IMR-90 (cell line): ENCODE results near the gene CNFN. TPM values are rescaled to one million over a fixed set of nuclear protein-coding genes. Genes with fewer than 3 reads are reported as not detected.

Experiments
- ATAC-seq: fragments of 200-7000 bp; cut with Tn5 transposase; 2 replicates; pipeline ENCODE4 v1.9.1; 2020; ENCODE audit warnings: low read depth, mild to moderate bottlenecking, moderate library complexity
- BruUV-seq: library from RNA; stranded (reverse); fragments of 400-500 nt; replicated peaks from 2 replicates; lab custom pipeline; 2021; lab: Mats Ljungman, UMichigan
- CTCF ChIA-PET: fragments of 300-600 bp; formaldehyde crosslinking; extraction: SDS; loops from one replicate; lab custom pipeline; 2021; ENCODE audit warnings: antibody characterized with exemption; lab: Yijun Ruan, JAX
- POLR2A ChIA-PET: fragments of 300-600 bp; sonication (Branson Sonifier 250); formaldehyde crosslinking; loops from one replicate; lab custom pipeline; 2022; ENCODE audit warnings: antibody characterized with exemption; ENCODE audit not compliant: unreplicated experiment; lab: Charles Lee
- DNase-seq: peaks from one replicate; pipeline ENCODE4 v3.0.0; 2013
- H2AFZ ChIP-seq: replicated peaks from 2 replicates; pipeline ENCODE3; 2013; ENCODE audit warnings: low read length, mild to moderate bottlenecking; ENCODE audit not compliant: poor library complexity
- H2AK5ac ChIP-seq: 2 replicates; pipeline ENCODE4 v1.6.1; 2013; ENCODE audit warnings: low read depth, low read length, inconsistent platforms
- H2AK9ac ChIP-seq: replicated peaks from 2 replicates; pipeline ENCODE3; 2013; ENCODE audit warnings: mild to moderate bottlenecking, low read depth, low read length, moderate library complexity; ENCODE audit not compliant: poor library complexity
- H2BK120ac ChIP-seq: 2 replicates; pipeline ENCODE4 v1.6.1; 2013; ENCODE audit warnings: low read depth, low read length, inconsistent platforms
- H2BK15ac ChIP-seq: 3 replicates; pipeline ENCODE4 v1.6.1; 2013; ENCODE audit warnings: low read depth, low read length, inconsistent platforms
- H2BK20ac ChIP-seq: 2 replicates; pipeline ENCODE4 v1.6.1; 2013; ENCODE audit warnings: low read depth, mild to moderate bottlenecking, inconsistent platforms, low read length, moderate library complexity
- H2BK5ac ChIP-seq: 2 replicates; pipeline ENCODE4 v1.6.1; 2013; ENCODE audit warnings: mild to moderate bottlenecking, low read depth, low read length, inconsistent platforms; ENCODE audit not compliant: poor library complexity, severe bottlenecking
- H3K14ac ChIP-seq: replicated peaks from 2 replicates; pipeline ENCODE4 v1.6.1; 2013; ENCODE audit warnings: low read depth, low read length, inconsistent platforms
- H3K18ac ChIP-seq: 2 replicates; pipeline ENCODE4 v1.6.1; 2013; ENCODE audit warnings: low read depth, low read length, control low read depth
- H3K23ac ChIP-seq: 2 replicates; pipeline ENCODE4 v1.6.1; 2013; ENCODE audit warnings: low read depth, low read length, inconsistent platforms
- H3K27ac ChIP-seq: 2 replicates; pipeline ENCODE4 v1.5.1; 2013; ENCODE audit warnings: mild to moderate bottlenecking, control low read depth, low read length; ENCODE audit not compliant: insufficient read depth
- H3K27me3 ChIP-seq: 2 replicates; pipeline ENCODE4 v1.6.1; 2013; ENCODE audit warnings: low read length; ENCODE audit not compliant: control insufficient read depth, insufficient read depth
- H3K36me3 ChIP-seq: 2 replicates; pipeline ENCODE4 v1.6.1; 2013; ENCODE audit warnings: low read length, mixed read lengths; ENCODE audit not compliant: control insufficient read depth, insufficient read depth
- H3K4ac ChIP-seq: 2 replicates; pipeline ENCODE4 v1.6.1; 2013; ENCODE audit warnings: low read depth, low read length, inconsistent platforms
- H3K4me1 ChIP-seq: 2 replicates; pipeline ENCODE4 v1.6.1; 2013; ENCODE audit warnings: low read length, mixed read lengths; ENCODE audit not compliant: control insufficient read depth, insufficient read depth
- H3K4me2 ChIP-seq: 2 replicates; pipeline ENCODE4 v1.6.1; 2013; ENCODE audit warnings: low read depth, mild to moderate bottlenecking, control low read depth, low read length, moderate library complexity
- H3K4me3 ChIP-seq: 2 replicates; pipeline ENCODE4 v1.5.1; 2013; ENCODE audit warnings: low read depth, mild to moderate bottlenecking, control low read depth, low read length, moderate library complexity; ENCODE audit not compliant: insufficient read depth
- H3K56ac ChIP-seq: 2 replicates; pipeline ENCODE4 v1.6.1; 2013; ENCODE audit warnings: low read length, inconsistent platforms; ENCODE audit not compliant: insufficient read depth; ENCODE audit errors: extremely low read depth
- H3K79me1 ChIP-seq, 2 experiments: 2 replicates each; pipeline ENCODE4 v1.6.1; 2013; ENCODE audit warnings: low read length in 2 of 2, inconsistent platforms in 1 of 2, low read depth in 1 of 2
- H3K9ac ChIP-seq: 2 replicates; pipeline ENCODE4 v1.6.1; 2013; ENCODE audit warnings: low read depth, low read length, control low read depth
- H3K9me1 ChIP-seq: 2 replicates; pipeline ENCODE4 v1.6.1; 2013; ENCODE audit warnings: low read length, inconsistent platforms; ENCODE audit not compliant: insufficient read depth
- H3K9me3 ChIP-seq: 2 replicates; pipeline ENCODE4 v1.6.1; 2013; ENCODE audit warnings: low read length; ENCODE audit not compliant: control insufficient read depth, insufficient read depth
- H4K20me1 ChIP-seq: 2 replicates; pipeline ENCODE4 v1.6.1; 2013; ENCODE audit warnings: low read length, inconsistent platforms; ENCODE audit not compliant: insufficient read depth
- H4K5ac ChIP-seq: 2 replicates; pipeline ENCODE4 v1.6.1; 2013; ENCODE audit warnings: mild to moderate bottlenecking, low read depth, low read length, control low read depth
- H4K8ac ChIP-seq, 2 experiments: 2 replicates each; pipeline ENCODE4 v1.6.1; 2013; ENCODE audit warnings: low read depth in 2 of 2, low read length in 2 of 2, control low read depth in 1 of 2, inconsistent platforms in 1 of 2
- H4K91ac ChIP-seq: 2 replicates; pipeline ENCODE4 v1.6.1; 2013; ENCODE audit warnings: low read depth, low read length, inconsistent platforms; ENCODE audit not compliant: insufficient read depth
- BHLHE40 ChIP-seq: fragments of 150-350 bp; IDR thresholded peaks from 2 replicates; pipeline ENCODE4 v1.6.1; 2016; ENCODE audit warnings: mild to moderate bottlenecking, low read depth, low read length
- CEBPB ChIP-seq: IDR thresholded peaks from 2 replicates; pipeline ENCODE4 v1.6.1; 2012; ENCODE audit warnings: low read depth, low read length, improper control_type of control experiment
- CHD1 ChIP-seq: IDR thresholded peaks from 2 replicates; pipeline ENCODE4 v1.6.1; 2012; ENCODE audit warnings: low read depth, low read length, improper control_type of control experiment
- CTCF ChIP-seq: conservative IDR thresholded peaks from 2 replicates; pipeline ENCODE4 v1.5.1; 2012; ENCODE audit warnings: mild to moderate bottlenecking, low read depth, low read length, improper control_type of control experiment
- FOS ChIP-seq: fragments of 150-350 bp; IDR thresholded peaks from 2 replicates; pipeline ENCODE4 v1.6.1; 2016; ENCODE audit warnings: low read depth, low read length
- MAFK ChIP-seq: IDR thresholded peaks from 2 replicates; pipeline ENCODE4 v1.6.1; 2012; ENCODE audit warnings: low read depth, low read length, improper control_type of control experiment
- MAZ ChIP-seq: IDR thresholded peaks from 2 replicates; pipeline ENCODE4 v1.6.1; 2012; ENCODE audit warnings: low read depth, mild to moderate bottlenecking, low read length, improper control_type of control experiment, moderate library complexity, borderline replicate concordance
- MXI1 ChIP-seq: IDR thresholded peaks from 2 replicates; pipeline ENCODE4 v1.6.1; 2012; ENCODE audit warnings: low read depth, mild to moderate bottlenecking, low read length, moderate library complexity, borderline replicate concordance
- NFE2L2 ChIP-seq: fragments of 150-350 bp; IDR thresholded peaks from 2 replicates; pipeline ENCODE4 v1.6.1; 2016; ENCODE audit warnings: low read depth, mild to moderate bottlenecking, low read length
- POLR2A ChIP-seq: IDR thresholded peaks from 2 replicates; pipeline ENCODE4 v1.6.1; 2012; ENCODE audit warnings: mild to moderate bottlenecking, low read depth, low read length
- RAD21 ChIP-seq: IDR thresholded peaks from 2 replicates; pipeline ENCODE4 v1.6.1; 2012; ENCODE audit warnings: low read length, improper control_type of control experiment
- RCOR1 ChIP-seq: IDR thresholded peaks from 2 replicates; pipeline ENCODE4 v1.6.1; 2012; ENCODE audit warnings: mild to moderate bottlenecking, low read length, improper control_type of control experiment; ENCODE audit not compliant: insufficient replicate concordance
- RFX5 ChIP-seq: IDR thresholded peaks from 2 replicates; pipeline ENCODE4 v1.8.0; 2012; ENCODE audit warnings: low read depth, mild to moderate bottlenecking, low read length, moderate library complexity
- SMC3 ChIP-seq: fragments of 150-350 bp; IDR thresholded peaks from 2 replicates; pipeline ENCODE4 v1.6.1; 2016; ENCODE audit warnings: low read depth, mild to moderate bottlenecking, antibody characterized with exemption, low read length, moderate library complexity
- USF2 ChIP-seq: fragments of 150-350 bp; IDR thresholded peaks from 2 replicates; pipeline ENCODE4 v1.6.1; 2017; ENCODE audit warnings: mild to moderate bottlenecking, antibody characterized with exemption, low read length, low read depth
- WGBS, 2 experiments: methylation state at CpG; one replicate each; pipeline versions ENCODE4 v1.1.5 to v1.1.7; 2013; ENCODE audit warnings: missing lambda C conversion rate in 2 of 2; ENCODE audit not compliant: insufficient read length in 1 of 2; ENCODE audit errors: extremely low coverage in 2 of 2; 5-methylcytosine and 5-hydroxymethylcytosine counted together
- dilution Hi-C: fragments of 300-500 bp; cut with HindIII; formaldehyde crosslinking; loops from one replicate; pipeline ENCODE4 v1.14.3; 2018; ENCODE audit warnings: low sequenced_read_pairs; ENCODE audit not compliant: unreplicated experiment
- in situ Hi-C: fragments of 300-500 bp; cut with MboI; formaldehyde crosslinking; loops from 3 replicates; pipeline ENCODE4 v1.14.3; 2019; ENCODE audit warnings: low sequenced_read_pairs, inconsistent platforms, mixed read lengths
- intact Hi-C: fragments of 100-400 bp; cut with micrococcal nuclease; formaldehyde crosslinking; loops from 2 replicates; pipeline ENCODE4 v1.10.0; 2022
- polyA plus RNA-seq, 3 experiments: library from polyadenylated mRNA; depleted of rRNA; stranded (reverse); fragments of >200 nt; gene quantifications; 2 replicates each; pipeline ENCODE4 v1.2.3, GENCODE V29; 2012; ENCODE audit warnings: low replicate concordance in 1 of 3
- total RNA-seq: library from RNA; depleted of rRNA; stranded (reverse); fragments of >200 nt; gene quantifications from 2 replicates; pipeline ENCODE4 v1.2.3, GENCODE V29; 2012

CNFN gene
- total and polyA plus RNA-seq, 2 of the 4 experiments (the other 2 are of a cell fraction): 1.2 TPM; not detected in 1

DNA sequence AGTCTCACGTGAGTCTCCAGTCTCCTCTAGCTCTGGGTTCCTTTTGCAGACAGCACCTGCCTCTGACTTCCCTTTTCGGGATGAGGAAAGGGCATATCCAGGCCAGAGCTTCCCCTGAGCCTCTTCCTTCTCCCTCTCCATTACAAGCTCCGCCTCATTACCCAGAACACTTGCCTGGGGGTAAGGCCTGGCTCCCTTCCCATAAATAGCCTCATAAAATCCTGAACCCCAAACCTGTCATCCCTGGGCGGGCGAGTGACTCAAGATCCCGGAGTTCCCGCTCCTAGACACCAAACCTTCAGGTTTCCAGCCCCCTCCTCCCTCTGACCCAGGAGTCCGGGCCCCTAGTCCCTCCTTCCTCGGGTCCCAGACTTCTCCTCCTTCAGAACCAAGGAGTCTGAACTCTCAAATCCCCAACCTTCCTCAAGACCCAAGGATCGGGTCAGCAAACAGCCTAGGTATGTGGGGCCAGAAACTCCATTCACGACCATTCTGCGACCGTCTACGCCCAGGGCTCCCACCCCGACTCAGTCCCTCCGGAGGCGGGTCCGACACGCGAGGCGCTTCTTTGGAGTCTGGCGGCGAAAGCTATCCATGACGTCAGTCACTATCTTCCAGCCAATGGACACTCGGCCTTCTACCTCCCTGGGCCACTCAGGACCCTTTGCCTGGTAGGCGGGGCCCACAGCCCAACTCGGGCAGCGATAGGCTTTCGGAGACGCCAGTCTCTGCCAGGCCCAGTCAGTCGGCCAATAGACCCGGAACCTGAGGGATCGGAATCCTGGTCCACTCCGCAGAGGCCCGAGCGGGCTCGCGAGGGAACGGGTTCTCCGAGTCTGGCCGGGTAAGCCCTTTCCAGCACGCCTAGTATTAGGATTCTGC, 6.5 kb upstream of the CNFN start:
- Histone ChIP-seq H3K36me3 (no peaks in the 10 kb centered on the region), H3K4me1 (peaks cover 7% of the 10 kb centered on the region; the same call in 1 of the 2 replicates), H4K5ac (peak overlapping the region; percentile 43), H3K56ac (peak overlapping the region; percentile 38), H3K9me3 (no peaks in the 10 kb centered on the region), H3K27me3 (peaks cover 11% of the 10 kb centered on the region; the same call in 1 of the 2 replicates), H3K4me2 (peak overlapping the region; percentile 83), H2BK20ac (no peak overlapping the region), H3K23ac (peak overlapping the region; percentile 82; the same call in 1 of the 2 replicates), H3K79me1 (peaks cover 0 to 31% of the 10 kb centered on the region in 2 experiments; a peak in 2 of 4 replicates), H2BK120ac (peak overlapping the region; percentile 46), H2AFZ (peak overlapping the region; percentile 94), H3K4ac (peak overlapping the region; percentile 82), H3K18ac (peak overlapping the region; percentile 11), H4K91ac (peak overlapping the region; percentile 71), H3K9ac (peak overlapping the region; percentile 79), H4K20me1 (no peaks in the 10 kb centered on the region; the same call in 1 of the 2 replicates), H2BK15ac (no peak overlapping the region), H3K27ac (peak overlapping the region; percentile 42), H2BK5ac (peak overlapping the region; percentile 51), H3K4me3 (peak overlapping the region; percentile 63), H3K9me1 (peaks cover 19% of the 10 kb centered on the region), H2AK9ac (peak overlapping the region; percentile 6), H4K8ac (peak overlapping the region; percentile 55 to 83), H3K14ac (peak overlapping the region; percentile 89), H2AK5ac (peak overlapping the region; percentile 80; the same call in 1 of the 2 replicates)
- POLR2A ChIA-PET: no interaction called here
- in situ Hi-C loops: loop anchor here (10.0 kb wide), 1 partner anchor 282 kb away; no protein-coding TSS in a partner anchor
- no TSS peak for BruUV-seq
- DNase-seq: peak; percentile 99
- dilution Hi-C loops: no loop called here
- intact Hi-C loops: no loop called here
- peak; percentile 97 for ATAC-seq
- CTCF ChIA-PET: no interaction called here
- 4% methylated on average over 11 of the region's 42 CpGs; no CpG with 5 or more reads in 1 of the 2 experiments for WGBS, 2 experiments
- TF ChIP-seq BHLHE40: no peak
- peak; percentile 86 for TF ChIP-seq POLR2A
- TF ChIP-seq MAFK: no peak
- no peak for TF ChIP-seq CEBPB
- TF ChIP-seq CTCF: no peak
- 0 out of 2 replicates have a peak, but pooled peaks have one; percentile 59 for TF ChIP-seq MAZ
- no peak for TF ChIP-seq NFE2L2
- no peak for TF ChIP-seq CHD1
- TF ChIP-seq SMC3: no peak
- 0 out of 2 replicates have a peak, but pooled peaks have one; percentile 37 for TF ChIP-seq MXI1
- TF ChIP-seq RAD21: no peak
- no peak for TF ChIP-seq USF2
- TF ChIP-seq FOS: peak; percentile 61; the same call in 1 of the 2 replicates
- no peak; the same call in 1 of the 2 replicates for TF ChIP-seq RFX5
- no peak for TF ChIP-seq RCOR1
